Right ventricle myocardium superior (tissue), 1 donor: ENCODE measurements around the gene TRMU. TPM values are rescaled to one million over a fixed set of nuclear protein-coding genes. Genes with fewer than 3 reads are reported as not detected.

Experiments used
- ATAC-seq: fragments of 200-7000 bp; cut with Tn5 transposase; one replicate; pipeline ENCODE4 v1.9.1; 2020; ENCODE audit warnings: mild to moderate bottlenecking; ENCODE audit not compliant: poor library complexity
- DNase-seq: peaks from one replicate; pipeline ENCODE4 v3.0.0-alpha.2; 2020
- intact Hi-C: fragments of 100-400 bp; cut with DNase I; formaldehyde crosslinking; loops from one replicate; pipeline ENCODE4 v1.11.2; 2022
- total RNA-seq: library from RNA; stranded (reverse); fragmentation: NEBNext Ultra II Directional; extraction: Animal tissue kit (Norgen Biotek cat#: 25700); gene quantifications from one replicate; pipeline ENCODE4 v1.2.1, GENCODE V29; 2021
- donor health status: DM: no; HTN: yes; CAD: no; lungs with severe emphysema.

Gene TRMU
- total RNA-seq, 1 donor from 2014 or later = 37.7 TPM

DNA sequence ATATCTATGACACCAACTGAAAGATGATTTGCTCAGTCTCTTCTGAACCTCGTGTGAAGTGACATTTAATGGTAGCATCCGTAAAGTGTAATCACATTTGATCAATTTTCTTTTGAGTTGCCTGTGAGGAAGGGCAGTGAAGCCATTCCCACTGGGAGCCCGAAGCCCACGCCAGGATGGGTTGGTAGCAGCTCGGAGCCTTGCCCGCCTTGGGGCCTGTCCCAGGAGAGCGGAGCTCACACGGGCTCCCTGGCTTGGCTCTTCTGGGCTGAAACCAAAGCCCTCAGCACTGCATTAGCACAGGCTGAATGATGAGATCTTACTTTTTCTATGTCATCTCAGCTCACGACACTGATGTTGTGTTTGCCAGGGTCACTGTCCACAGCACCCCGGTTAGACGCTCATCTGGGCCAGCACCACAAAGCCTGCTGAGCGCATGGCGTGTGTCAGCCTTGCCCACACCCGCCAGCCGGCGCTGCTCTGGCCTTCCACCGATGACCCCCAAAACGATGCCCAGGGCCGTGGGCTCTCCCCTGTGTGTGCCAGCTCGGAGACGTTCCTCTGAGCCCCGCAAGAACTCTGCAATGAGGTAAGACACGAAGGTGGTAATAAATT is 9.3 kb upstream of the TRMU start:
- ATAC-seq = no peak
- no peak for DNase-seq
- intact Hi-C loops = no loop called here

DNA sequence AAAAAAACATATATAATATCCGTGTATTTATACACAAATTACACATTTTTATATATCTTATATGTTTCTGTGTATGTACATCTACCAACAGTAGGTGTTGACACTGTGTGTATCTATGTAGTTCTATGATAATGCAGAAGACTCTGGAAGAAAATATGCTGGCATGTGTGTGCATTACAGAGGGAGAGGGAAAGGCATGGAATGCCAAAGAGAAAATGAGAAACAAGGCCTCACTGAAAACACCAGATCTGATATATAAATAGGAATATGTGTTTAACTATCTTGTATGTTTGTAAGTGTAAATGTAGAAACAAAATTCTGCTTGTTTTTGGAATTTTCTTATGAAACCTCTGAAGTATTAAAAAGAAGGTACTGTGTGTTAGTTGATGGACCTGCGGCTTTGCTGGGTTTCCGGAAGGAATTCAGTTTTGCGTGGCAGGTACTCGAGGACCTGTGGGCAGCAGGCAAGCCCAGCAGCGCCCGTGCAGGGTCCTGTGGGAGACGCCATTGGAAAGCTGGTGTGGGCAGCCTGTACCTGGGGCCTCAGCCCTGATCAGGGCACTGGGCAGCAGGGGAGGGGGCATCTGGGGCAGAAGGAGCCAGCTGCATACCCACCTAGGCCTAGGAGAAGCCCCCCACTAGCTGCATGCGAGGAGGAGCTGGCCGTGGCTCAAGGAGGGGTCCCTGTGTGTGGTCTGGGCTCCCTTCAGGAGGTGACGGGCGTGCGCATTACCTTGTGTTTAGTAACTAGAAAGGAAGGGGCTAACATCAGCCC is 7.6 kb upstream of the TRMU start:
- DNase-seq = no peak
- intact Hi-C loops = no loop called here
- ATAC-seq = no peak

DNA sequence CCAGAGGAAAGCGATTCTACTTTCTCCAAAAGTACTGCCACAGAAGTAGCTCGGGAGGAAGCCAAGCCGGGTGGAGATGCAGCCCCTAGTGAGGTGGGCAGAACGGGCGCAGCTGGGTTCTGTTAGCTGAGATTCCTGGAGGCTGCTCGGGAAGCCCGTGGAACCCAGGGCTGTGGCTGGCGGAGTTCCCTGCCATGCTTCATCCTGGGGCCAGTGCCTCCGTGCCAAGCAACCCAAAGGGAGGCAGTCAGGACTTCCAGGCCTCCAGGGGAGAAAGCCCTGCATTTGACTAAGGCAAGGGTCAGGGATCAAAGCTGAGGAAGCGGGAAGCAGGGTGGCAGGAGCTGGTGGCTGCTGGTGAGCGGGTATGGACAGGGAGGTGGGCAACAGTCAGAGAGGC is 6.7 kb upstream of the TRMU start:
- intact Hi-C loops = no loop called here
- no peak for ATAC-seq
- DNase-seq = no peak

GRCh38 chr22:46329616-46330015 is 5.9 kb upstream of the TRMU start:
- intact Hi-C loops = no loop called here
- ATAC-seq = no peak
- no peak for DNase-seq

DNA sequence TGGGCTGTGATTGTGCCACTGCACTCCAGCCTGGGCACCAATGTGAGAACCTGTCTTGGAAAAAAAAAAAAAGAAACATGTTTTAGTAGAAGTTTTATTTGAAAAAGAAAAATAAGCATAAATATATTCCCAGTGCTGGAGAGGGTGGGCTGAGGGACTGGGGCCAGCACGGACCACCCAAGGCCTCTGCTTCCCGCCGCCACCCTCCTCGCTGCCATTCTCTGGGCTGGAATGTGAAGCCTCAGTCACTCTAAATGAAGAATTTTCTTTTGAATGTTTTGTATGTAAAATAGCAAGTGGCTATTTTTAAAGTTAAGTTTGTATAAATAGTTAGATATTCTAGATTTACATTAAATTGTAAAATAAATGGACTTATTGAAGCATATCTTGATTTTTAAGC is 5.1 kb upstream of the TRMU start:
- intact Hi-C loops = no loop called here
- DNase-seq (no peak), ATAC-seq (no peak)

- DNase-seq (no peak), ATAC-seq (no peak)
- intact Hi-C loops = no loop called here
These were observed 4.0 kb upstream of the TRMU start for GRCh38 chr22:46331496-46331895.

DNA sequence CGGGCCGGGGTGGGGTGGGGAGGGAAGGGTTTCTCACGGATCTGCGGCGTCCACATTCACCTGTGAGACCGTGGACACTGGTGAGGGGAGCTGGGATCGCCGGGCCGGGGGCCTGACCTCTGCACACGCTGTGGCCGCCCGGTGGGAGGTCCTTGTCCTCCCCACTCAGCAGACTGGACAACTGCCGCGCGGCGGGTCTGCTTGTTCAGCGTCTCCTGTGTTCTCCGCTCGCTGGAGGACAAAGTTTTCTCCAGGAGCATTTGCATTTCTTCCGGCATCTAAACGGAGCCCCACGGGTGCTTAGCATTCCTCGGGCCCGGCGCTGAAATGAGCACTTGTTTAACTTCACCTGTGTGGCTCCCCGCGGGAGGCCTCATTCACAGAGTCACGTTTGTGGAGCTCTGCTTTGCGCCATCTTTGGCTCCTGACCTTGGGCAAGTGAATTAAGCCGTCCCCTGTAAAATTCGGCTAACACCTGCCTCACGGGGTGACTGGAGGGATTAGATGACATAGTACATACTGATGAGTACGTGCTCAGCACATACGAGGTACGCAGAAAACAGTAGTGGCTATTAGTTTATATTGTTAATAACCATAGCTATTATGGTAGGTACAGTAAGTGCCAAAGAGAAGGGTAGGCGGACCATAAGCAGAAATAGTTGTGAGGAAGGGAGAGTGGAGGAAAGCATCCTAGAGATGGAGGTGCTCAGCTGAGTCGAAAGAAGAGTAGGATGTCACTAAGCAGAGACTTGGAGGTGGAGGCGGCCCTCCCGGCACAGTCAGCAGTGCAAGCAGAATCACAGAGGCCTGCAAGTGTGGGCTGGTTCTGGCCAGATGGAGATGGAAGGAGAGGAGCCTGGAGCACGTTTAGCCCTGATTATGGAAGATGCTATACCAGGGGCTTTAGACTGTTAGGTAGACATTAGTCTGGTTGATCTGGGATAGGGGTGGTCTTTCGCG is 885 bp downstream of the TRMU start:
- intact Hi-C loops = no loop called here
- DNase-seq (no peak), ATAC-seq (peak; percentile 30)

DNA sequence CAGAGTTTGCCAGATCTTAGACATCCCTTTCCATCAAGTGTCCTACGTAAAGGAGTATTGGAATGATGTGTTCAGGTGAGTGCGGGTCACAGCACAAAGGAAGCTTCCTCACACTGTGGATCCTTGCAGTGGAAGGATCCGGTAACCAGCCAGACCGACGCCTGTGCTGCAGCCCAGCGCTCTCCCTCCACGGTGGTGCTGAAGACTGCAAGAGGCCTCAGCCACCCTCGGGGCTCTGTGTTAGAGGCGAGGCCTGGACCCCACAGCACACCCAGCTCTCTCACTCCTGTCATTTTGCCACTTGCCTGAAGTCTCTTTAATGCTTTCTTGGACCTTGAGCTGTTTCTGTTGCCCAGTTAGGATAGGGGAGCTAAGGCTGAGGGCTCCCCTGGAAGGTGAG is 2.4 kb downstream of the TRMU start:
- intact Hi-C loops = no loop called here
- ATAC-seq (no peak), DNase-seq (no peak)

DNA sequence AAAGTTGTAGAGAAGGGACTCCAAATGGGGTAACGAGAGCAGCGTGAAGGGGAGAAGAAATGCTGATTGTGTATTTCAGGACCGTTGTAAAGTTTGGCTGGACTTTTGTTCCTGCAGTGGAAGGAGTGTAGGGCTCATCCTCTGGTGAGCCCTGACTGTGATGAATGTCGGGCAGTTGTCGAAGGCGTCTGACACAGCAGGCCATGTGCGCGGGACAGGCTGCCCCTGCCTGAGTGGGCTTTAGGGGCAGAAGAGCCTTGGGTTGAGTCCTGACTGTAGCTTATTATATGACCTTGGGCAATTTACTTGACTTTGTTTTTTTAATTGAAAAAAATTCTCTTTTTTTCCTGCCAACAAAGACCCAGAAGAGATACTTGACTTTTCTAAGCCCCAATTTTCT is 3.1 kb downstream of the TRMU start:
- DNase-seq (no peak), ATAC-seq (no peak)
- intact Hi-C loops = no loop called here

DNA sequence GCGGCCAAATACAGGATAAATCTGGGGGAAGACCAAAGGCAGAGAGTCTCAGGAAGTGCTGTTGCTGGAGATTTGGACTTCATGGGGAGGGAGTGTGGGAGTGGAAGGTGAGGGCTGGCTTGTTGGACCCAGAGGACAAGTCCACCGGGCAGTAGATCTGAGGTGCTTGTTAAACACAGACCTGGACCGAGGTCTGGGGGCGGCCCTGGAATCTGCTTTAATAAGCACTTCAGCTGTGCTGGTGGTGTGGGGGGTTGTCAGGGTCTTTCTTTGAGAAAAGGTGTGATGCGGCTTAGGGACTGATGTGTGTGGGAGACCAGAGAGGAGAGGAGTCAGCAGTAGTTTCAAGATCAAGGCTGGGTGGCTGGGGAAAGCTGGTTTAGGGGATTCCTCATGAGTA is 4.4 kb downstream of the TRMU start:
- intact Hi-C loops = no loop called here
- no peak for ATAC-seq
- DNase-seq = no peak

DNA sequence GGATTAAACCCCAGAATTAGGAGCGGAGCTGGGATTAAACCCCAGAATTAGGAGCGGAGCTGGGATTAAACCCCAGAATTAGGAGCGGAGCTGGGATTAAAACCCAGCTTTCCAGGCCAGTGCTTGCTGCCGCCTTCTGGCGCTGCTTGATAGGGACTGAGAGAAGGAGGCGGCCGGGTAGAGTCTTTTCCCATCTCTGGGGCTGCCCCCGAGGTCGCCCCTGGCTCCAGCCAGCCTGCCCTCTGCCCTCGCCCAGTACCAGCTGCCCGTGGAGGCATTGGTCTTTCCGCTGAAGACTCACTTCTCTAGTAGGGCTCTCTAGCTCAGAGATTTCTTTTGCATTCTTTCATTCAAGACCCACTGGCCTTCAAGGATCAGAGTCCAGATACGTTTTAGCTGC is 5.2 kb downstream of the TRMU start:
- intact Hi-C loops = no loop called here
- ATAC-seq (no peak), DNase-seq (no peak)

DNA sequence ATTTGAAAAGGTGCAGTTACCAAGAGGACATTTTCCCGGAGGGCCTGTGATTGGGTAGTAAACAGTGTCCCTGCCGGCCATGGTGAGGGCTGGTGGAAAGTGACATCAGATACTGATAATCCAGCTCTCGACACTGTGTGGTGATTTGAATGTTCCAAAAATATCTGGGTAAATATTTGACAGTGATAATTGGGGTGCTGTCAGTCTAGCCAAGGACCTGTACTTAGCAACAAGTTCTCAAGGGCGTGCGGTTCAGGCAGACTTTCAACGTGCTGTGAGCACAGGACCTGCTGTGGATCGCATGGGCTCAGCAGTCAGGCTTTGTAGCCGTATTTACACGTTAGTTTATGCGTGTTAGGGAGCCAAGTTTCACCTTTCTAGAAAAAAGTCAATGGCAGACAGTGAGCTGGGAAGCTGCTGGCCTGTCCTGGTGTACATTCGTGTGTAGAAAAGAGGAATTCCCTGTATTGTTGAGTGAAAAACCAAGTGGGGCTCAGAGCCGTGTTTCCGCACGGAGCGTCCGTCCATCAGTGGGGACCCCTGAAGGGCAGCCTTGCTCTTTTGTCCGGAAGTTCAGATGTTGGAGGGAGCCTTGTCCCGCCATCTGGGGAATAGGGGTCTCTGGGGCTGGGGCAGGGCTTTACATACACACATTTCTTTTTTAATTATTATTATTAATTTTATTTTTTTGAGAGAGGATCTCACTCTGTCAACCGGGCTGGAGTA is 11.3 kb downstream of the TRMU start:
- ATAC-seq (peak; percentile 76), DNase-seq (peak; percentile 74)
- intact Hi-C loops = no loop called here

DNA sequence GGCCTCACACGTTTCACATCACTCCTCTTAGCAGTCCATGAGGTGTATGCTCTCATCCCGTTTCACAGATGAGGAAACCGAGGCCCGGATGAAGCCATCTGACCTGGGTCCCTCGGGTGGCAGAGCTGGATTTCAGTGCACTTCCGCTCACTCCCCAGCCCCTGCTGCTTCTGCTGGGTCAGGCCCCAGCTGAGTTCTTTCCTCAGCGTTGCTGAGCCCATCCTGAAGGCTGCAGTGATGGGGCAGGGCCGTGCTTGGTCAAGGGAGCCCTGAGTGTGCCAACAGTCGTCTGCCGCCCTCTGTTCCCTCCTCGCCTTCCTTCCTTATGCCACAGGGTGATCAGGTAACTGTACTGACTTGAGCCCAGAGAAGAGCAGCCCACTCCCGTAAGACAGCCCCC is 12.1 kb downstream of the TRMU start:
- ATAC-seq (no peak), DNase-seq (no peak)
- intact Hi-C loops = no loop called here

DNA sequence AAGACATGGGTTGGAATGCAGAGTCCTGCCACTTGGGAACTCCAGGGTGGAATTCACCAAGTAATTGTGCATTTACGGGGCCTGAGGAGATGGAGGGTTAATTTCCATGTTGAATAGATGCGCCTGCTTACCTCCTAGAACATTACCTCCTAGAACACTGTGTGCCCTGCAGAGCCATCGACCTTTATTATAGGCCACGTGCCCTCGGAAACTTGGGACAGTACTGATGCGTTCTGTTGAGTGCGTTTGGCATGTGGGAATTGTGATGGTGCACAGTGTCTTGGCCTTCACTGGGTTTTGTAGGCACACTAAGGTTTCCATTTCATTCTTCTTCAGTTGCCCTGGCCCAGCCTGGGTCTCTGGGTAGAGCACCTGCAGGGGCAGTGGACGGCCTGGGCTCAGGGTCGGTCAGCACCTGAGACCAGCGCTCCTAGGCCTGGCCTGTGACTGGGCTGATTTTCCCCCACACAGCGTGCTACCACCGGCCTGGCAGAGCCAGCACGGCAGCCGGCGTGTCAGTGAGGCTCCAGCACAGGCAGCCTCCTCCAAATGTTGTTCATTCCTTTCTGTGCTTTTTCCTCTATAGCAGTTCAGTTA is 12.7 kb downstream of the TRMU start:
- DNase-seq = no peak
- peak; percentile 28 for ATAC-seq
- intact Hi-C loops = no loop called here

DNA sequence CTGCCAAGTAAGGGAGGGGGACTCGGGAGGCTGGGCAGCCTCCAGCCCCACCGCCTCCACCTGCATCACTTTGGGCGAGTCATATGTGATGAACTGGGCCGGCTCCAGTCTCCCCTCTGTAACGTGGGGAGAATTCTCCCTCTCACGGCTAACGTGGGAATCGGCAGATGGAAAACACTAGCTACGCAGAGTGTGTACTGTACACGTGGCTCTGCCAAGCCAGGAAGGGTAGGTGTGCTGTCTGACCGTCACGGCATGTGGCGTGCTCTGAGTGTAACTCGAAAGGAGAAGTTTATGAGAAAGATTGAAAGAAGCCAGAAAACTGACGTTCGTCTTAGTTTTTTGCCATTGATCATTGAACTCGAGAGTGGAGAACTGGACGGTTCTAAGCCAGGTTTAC is 13.7 kb downstream of the TRMU start:
- intact Hi-C loops = no loop called here
- no peak for ATAC-seq
- no peak for DNase-seq

DNA sequence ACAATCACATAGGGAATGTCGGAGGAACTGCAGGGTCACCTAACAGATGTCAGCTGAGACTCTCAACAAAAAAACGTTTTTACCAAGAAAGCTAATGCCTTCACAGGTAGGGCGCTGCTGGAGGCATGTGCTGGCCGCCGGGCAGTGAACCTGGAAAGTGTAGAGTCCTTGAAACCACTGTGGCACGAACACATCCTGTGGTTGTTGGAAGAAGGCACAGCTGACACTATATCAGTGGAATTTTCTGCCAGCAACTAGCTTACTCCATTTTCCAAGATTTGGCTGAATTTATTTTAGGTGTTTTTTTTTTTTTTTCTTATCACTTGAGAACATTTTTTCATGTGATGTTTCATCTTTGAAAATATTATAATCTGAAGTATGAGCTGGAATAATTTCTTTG is 14.2 kb downstream of the TRMU start:
- no peak for ATAC-seq
- no peak for DNase-seq
- intact Hi-C loops = no loop called here

DNA sequence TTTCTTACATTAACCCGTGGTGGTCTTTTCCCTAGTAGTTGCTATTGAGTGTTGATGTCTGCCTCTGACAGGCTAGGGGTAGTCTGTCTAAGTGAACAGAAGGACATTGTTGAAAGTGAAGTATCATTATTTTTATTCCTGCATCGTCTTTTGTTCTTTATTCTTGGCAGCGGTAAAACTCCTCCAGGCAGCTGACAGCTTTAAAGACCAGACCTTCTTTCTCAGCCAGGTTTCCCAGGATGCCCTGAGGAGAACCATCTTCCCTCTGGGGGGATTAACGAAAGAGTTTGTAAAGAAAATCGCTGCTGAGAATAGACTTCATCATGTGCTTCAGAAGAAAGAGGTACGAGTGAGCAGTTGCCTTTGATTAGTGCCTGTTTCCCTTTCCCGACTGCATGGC is 14.6 kb downstream of the TRMU start:
- DNase-seq (no peak), ATAC-seq (no peak)
- intact Hi-C loops = no loop called here

GRCh38 chr22:46350646-46351045 is 15.1 kb downstream of the TRMU start:
- ATAC-seq (no peak), DNase-seq (peak; percentile 34)
- intact Hi-C loops = no loop called here
